Breast epithelium (tissue), 4 donors: ENCODE results near the gene NCKAP1. TPM values are rescaled to one million over a fixed set of nuclear protein-coding genes. Genes with fewer than 3 reads are reported as not detected.

ENCODE experiments used
- DNase-seq, 2 donors: peaks; one replicate each; pipeline ENCODE4 v3.0.0-alpha.2; 2019; ENCODE audit warnings: low spot score in 2 of 2
- H3K27ac ChIP-seq, 2 donors: fragments of 200-600 bp; sonication (generic) in 1 of 2; one replicate each; pipeline ENCODE4 v1.5.1; 2016 to 2019; ENCODE audit warnings: mild to moderate bottlenecking in 1 of 2
- H3K27me3 ChIP-seq, 2 donors: fragments of 200-600 bp; sonication (generic) in 1 of 2; one replicate each; pipeline versions ENCODE4 v1.5.1 to v1.6.0; 2017 to 2019; ENCODE audit warnings: control low read depth in 1 of 2, mild to moderate bottlenecking in 1 of 2
- H3K36me3 ChIP-seq: fragments of 200-600 bp; one replicate; pipeline ENCODE4 v1.5.1; 2019
- H3K4me1 ChIP-seq, 2 donors: fragments of 200-600 bp; sonication (generic); one replicate each; pipeline ENCODE4 v1.5.1; 2016 to 2019; ENCODE audit warnings: control low read depth in 1 of 2
- H3K4me3 ChIP-seq, 3 donors: fragments of 200-600 bp; sonication (generic); 1 replicate in 2 of 3; 2 replicates in 1 of 3; pipeline ENCODE4 v1.5.1; 2016 to 2019; ENCODE audit warnings: mild to moderate bottlenecking in 3 of 3, moderate library complexity in 2 of 3
- H3K9me3 ChIP-seq, 2 donors: fragments of 200-600 bp; sonication (generic) in 1 of 2; one replicate each; pipeline ENCODE4 v1.5.1; 2016 to 2019; ENCODE audit warnings: control low read depth in 1 of 2
- CTCF ChIP-seq, 3 donors: fragments of 450-650 bp; IDR thresholded peaks; one replicate each; pipeline ENCODE4 v1.5.1; 2016 to 2017; ENCODE audit warnings: antibody characterized with exemption in 3 of 3, mild to moderate bottlenecking in 3 of 3, moderate library complexity in 3 of 3
- POLR2A ChIP-seq: fragments of 450-650 bp; IDR thresholded peaks from one replicate; pipeline ENCODE4 v1.6.1; 2016; ENCODE audit warnings: antibody characterized with exemption, mild to moderate bottlenecking, moderate library complexity
- POLR2AphosphoS5 ChIP-seq, 3 donors: sonication (generic); formaldehyde crosslinking; IDR thresholded peaks; one replicate each; pipeline ENCODE4 v1.6.1; 2017; ENCODE audit warnings: antibody characterized with exemption in 3 of 3
- intact Hi-C: fragments of 100-400 bp; cut with DNase I; formaldehyde crosslinking; loops from one replicate; pipeline ENCODE4 v1.15.1; 2023; ENCODE audit warnings: low total_unique reads
- total RNA-seq, 3 donors: library from RNA; depleted of rRNA; stranded (reverse); fragments of >200 nt; gene quantifications; one replicate each; pipeline ENCODE4 v1.1.0, GENCODE V29; 2016

NCKAP1 gene
- total RNA-seq, 3 donors from 2014 or later, result 122 to 270 (median 186) TPM

DNA sequence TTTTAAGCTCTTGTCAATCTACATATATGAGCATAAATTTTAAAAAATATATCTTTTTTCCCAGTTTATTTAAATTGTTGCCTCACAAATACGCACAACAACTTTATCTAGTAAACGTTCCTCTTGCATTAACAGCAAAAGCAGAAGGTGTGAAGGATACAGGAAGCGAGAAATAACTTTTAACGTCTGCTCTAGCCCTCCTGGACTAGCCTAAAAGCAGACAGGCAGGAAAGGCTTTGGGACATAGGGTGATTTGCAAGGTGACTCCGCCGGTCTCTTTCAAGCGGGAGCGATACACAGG is 39.9 kb upstream of the NCKAP1 start:
- intact Hi-C loops, result no loop called here

DNA sequence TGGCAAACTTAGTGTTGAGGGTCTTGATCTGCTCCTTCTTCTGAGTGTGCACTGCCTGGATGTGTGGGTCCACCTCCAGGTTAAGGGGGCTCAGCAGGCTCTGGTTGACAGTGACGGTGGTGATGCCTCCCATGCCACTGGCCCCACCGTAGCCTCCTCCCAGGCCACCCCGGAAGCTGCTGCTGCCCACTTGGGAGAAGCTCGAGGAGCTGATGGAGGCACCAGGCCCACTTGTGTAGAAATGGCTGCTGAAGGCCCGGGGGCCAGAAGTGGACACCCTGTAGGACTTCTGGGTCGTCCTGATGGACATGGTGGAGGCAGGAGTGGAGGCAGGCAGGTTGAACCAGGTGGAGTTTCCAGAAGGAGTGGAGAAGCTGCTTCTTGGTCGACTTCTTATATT is 33.9 kb upstream of the NCKAP1 start:
- DNase-seq, result no peak
- H3K4me1 ChIP-seq, result no peaks in the 10 kb centered on the region
- TF ChIP-seq CTCF (IDR thresholded peaks at IDR 0.05) (no peak), POLR2AphosphoS5 (IDR thresholded peaks at IDR 0.05) (no peak), POLR2A (no peak)

More for the DNA sequence above, 39.9 kb upstream of the NCKAP1 start:
- no peaks in the 10 kb centered on the region for H3K27me3 ChIP-seq
- no peaks in the 10 kb centered on the region for H3K9me3 ChIP-seq
- peak overlapping the region; percentile 63 to 69 (median 67) for H3K4me3 ChIP-seq
- H3K4me1 ChIP-seq, result no peaks in the 10 kb centered on the region
- no peaks in the 10 kb centered on the region for H3K36me3 ChIP-seq
- peak overlapping the region; percentile 85 to 87 for H3K27ac ChIP-seq
- TF ChIP-seq POLR2AphosphoS5 (IDR thresholded peaks at IDR 0.05) (no peak), CTCF (IDR thresholded peaks at IDR 0.05) (no peak), POLR2A (no peak)
- no peak for DNase-seq

GRCh38 chr2:183070942-183071844 is 32.9 kb upstream of the NCKAP1 start:
- DNase-seq, result no peak

More for the DNA sequence above, 33.9 kb upstream of the NCKAP1 start:
- no peak overlapping the region for H3K27ac ChIP-seq
- H3K9me3 ChIP-seq, result no peaks in the 10 kb centered on the region
- no peak overlapping the region for H3K4me3 ChIP-seq
- intact Hi-C loops, result no loop called here
- no peaks in the 10 kb centered on the region for H3K36me3 ChIP-seq
- no peaks in the 10 kb centered on the region for H3K27me3 ChIP-seq

GRCh38 chr2:183069174-183069573 is 30.9 kb upstream of the NCKAP1 start:
- H3K9me3 ChIP-seq, result no peaks in the 10 kb centered on the region
- no peaks in the 10 kb centered on the region for H3K36me3 ChIP-seq
- TF ChIP-seq POLR2A, result no peak
- no peak for TF ChIP-seq POLR2AphosphoS5 (IDR thresholded peaks at IDR 0.05)
- TF ChIP-seq CTCF (IDR thresholded peaks at IDR 0.05), result no peak
- intact Hi-C loops, result no loop called here
- H3K4me1 ChIP-seq, result no peaks in the 10 kb centered on the region
- no peak overlapping the region for H3K4me3 ChIP-seq
- H3K27me3 ChIP-seq, result no peaks in the 10 kb centered on the region
- no peak for DNase-seq
- no peak overlapping the region for H3K27ac ChIP-seq

More at GRCh38 chr2:183070942-183071844, 32.9 kb upstream of the NCKAP1 start:
- TF ChIP-seq POLR2AphosphoS5 (IDR thresholded peaks at IDR 0.05) (no peak), CTCF (IDR thresholded peaks at IDR 0.05) (no peak), POLR2A (no peak)
- Histone ChIP-seq H3K27me3 (no peaks in the 10 kb centered on the region), H3K4me1 (no peaks in the 10 kb centered on the region), H3K4me3 (no peak overlapping the region), H3K27ac (no peak overlapping the region), H3K36me3 (no peaks in the 10 kb centered on the region), H3K9me3 (no peaks in the 10 kb centered on the region)
- intact Hi-C loops, result no loop called here

- intact Hi-C loops, result no loop called here
- H3K4me1 ChIP-seq, result no peaks in the 10 kb centered on the region
- no peak overlapping the region for H3K27ac ChIP-seq
- no peaks in the 10 kb centered on the region for H3K36me3 ChIP-seq
- no peak overlapping the region for H3K4me3 ChIP-seq
- no peaks in the 10 kb centered on the region for H3K27me3 ChIP-seq
- TF ChIP-seq CTCF (IDR thresholded peaks at IDR 0.05), result no peak
- no peak for TF ChIP-seq POLR2A
- TF ChIP-seq POLR2AphosphoS5 (IDR thresholded peaks at IDR 0.05), result no peak
- no peak for DNase-seq
- H3K9me3 ChIP-seq, result no peaks in the 10 kb centered on the region
These were observed 30.3 kb upstream of the NCKAP1 start for GRCh38 chr2:183068561-183068960.
